IMR-90 (cell line): Measurements from ENCODE around the gene PLXDC2. TPM values are rescaled to one million over a fixed set of nuclear protein-coding genes. Genes with fewer than 3 reads are reported as not detected.

Source experiments
- ATAC-seq: fragments of 200-7000 bp; cut with Tn5 transposase; 2 replicates; pipeline ENCODE4 v1.9.1; 2020; ENCODE audit warnings: low read depth, mild to moderate bottlenecking, moderate library complexity
- BruUV-seq: library from RNA; stranded (reverse); fragments of 400-500 nt; replicated peaks from 2 replicates; lab custom pipeline; 2021; lab: Mats Ljungman, UMichigan
- CTCF ChIA-PET: fragments of 300-600 bp; formaldehyde crosslinking; extraction: SDS; loops from one replicate; lab custom pipeline; 2021; ENCODE audit warnings: antibody characterized with exemption; lab: Yijun Ruan, JAX
- POLR2A ChIA-PET: fragments of 300-600 bp; sonication (Branson Sonifier 250); formaldehyde crosslinking; loops from one replicate; lab custom pipeline; 2022; ENCODE audit warnings: antibody characterized with exemption; ENCODE audit not compliant: unreplicated experiment; lab: Charles Lee
- DNase-seq: peaks from one replicate; pipeline ENCODE4 v3.0.0; 2013
- H2AFZ ChIP-seq: replicated peaks from 2 replicates; pipeline ENCODE3; 2013; ENCODE audit warnings: low read length, mild to moderate bottlenecking; ENCODE audit not compliant: poor library complexity
- H2AK5ac ChIP-seq: 2 replicates; pipeline ENCODE4 v1.6.1; 2013; ENCODE audit warnings: low read depth, low read length, inconsistent platforms
- H2AK9ac ChIP-seq: replicated peaks from 2 replicates; pipeline ENCODE3; 2013; ENCODE audit warnings: mild to moderate bottlenecking, low read depth, low read length, moderate library complexity; ENCODE audit not compliant: poor library complexity
- H2BK120ac ChIP-seq: 2 replicates; pipeline ENCODE4 v1.6.1; 2013; ENCODE audit warnings: low read depth, low read length, inconsistent platforms
- H2BK15ac ChIP-seq: 3 replicates; pipeline ENCODE4 v1.6.1; 2013; ENCODE audit warnings: low read depth, low read length, inconsistent platforms
- H2BK20ac ChIP-seq: 2 replicates; pipeline ENCODE4 v1.6.1; 2013; ENCODE audit warnings: low read depth, mild to moderate bottlenecking, inconsistent platforms, low read length, moderate library complexity
- H2BK5ac ChIP-seq: 2 replicates; pipeline ENCODE4 v1.6.1; 2013; ENCODE audit warnings: mild to moderate bottlenecking, low read depth, low read length, inconsistent platforms; ENCODE audit not compliant: poor library complexity, severe bottlenecking
- H3K14ac ChIP-seq: replicated peaks from 2 replicates; pipeline ENCODE4 v1.6.1; 2013; ENCODE audit warnings: low read depth, low read length, inconsistent platforms
- H3K18ac ChIP-seq: 2 replicates; pipeline ENCODE4 v1.6.1; 2013; ENCODE audit warnings: low read depth, low read length, control low read depth
- H3K23ac ChIP-seq: 2 replicates; pipeline ENCODE4 v1.6.1; 2013; ENCODE audit warnings: low read depth, low read length, inconsistent platforms
- H3K27ac ChIP-seq: 2 replicates; pipeline ENCODE4 v1.5.1; 2013; ENCODE audit warnings: mild to moderate bottlenecking, control low read depth, low read length; ENCODE audit not compliant: insufficient read depth
- H3K27me3 ChIP-seq: 2 replicates; pipeline ENCODE4 v1.6.1; 2013; ENCODE audit warnings: low read length; ENCODE audit not compliant: control insufficient read depth, insufficient read depth
- H3K36me3 ChIP-seq: 2 replicates; pipeline ENCODE4 v1.6.1; 2013; ENCODE audit warnings: low read length, mixed read lengths; ENCODE audit not compliant: control insufficient read depth, insufficient read depth
- H3K4ac ChIP-seq: 2 replicates; pipeline ENCODE4 v1.6.1; 2013; ENCODE audit warnings: low read depth, low read length, inconsistent platforms
- H3K4me1 ChIP-seq: 2 replicates; pipeline ENCODE4 v1.6.1; 2013; ENCODE audit warnings: low read length, mixed read lengths; ENCODE audit not compliant: control insufficient read depth, insufficient read depth
- H3K4me2 ChIP-seq: 2 replicates; pipeline ENCODE4 v1.6.1; 2013; ENCODE audit warnings: low read depth, mild to moderate bottlenecking, control low read depth, low read length, moderate library complexity
- H3K4me3 ChIP-seq: 2 replicates; pipeline ENCODE4 v1.5.1; 2013; ENCODE audit warnings: low read depth, mild to moderate bottlenecking, control low read depth, low read length, moderate library complexity; ENCODE audit not compliant: insufficient read depth
- H3K56ac ChIP-seq: 2 replicates; pipeline ENCODE4 v1.6.1; 2013; ENCODE audit warnings: low read length, inconsistent platforms; ENCODE audit not compliant: insufficient read depth; ENCODE audit errors: extremely low read depth
- H3K79me1 ChIP-seq, 2 experiments: 2 replicates each; pipeline ENCODE4 v1.6.1; 2013; ENCODE audit warnings: low read length in 2 of 2, inconsistent platforms in 1 of 2, low read depth in 1 of 2
- H3K9ac ChIP-seq: 2 replicates; pipeline ENCODE4 v1.6.1; 2013; ENCODE audit warnings: low read depth, low read length, control low read depth
- H3K9me1 ChIP-seq: 2 replicates; pipeline ENCODE4 v1.6.1; 2013; ENCODE audit warnings: low read length, inconsistent platforms; ENCODE audit not compliant: insufficient read depth
- H3K9me3 ChIP-seq: 2 replicates; pipeline ENCODE4 v1.6.1; 2013; ENCODE audit warnings: low read length; ENCODE audit not compliant: control insufficient read depth, insufficient read depth
- H4K20me1 ChIP-seq: 2 replicates; pipeline ENCODE4 v1.6.1; 2013; ENCODE audit warnings: low read length, inconsistent platforms; ENCODE audit not compliant: insufficient read depth
- H4K5ac ChIP-seq: 2 replicates; pipeline ENCODE4 v1.6.1; 2013; ENCODE audit warnings: mild to moderate bottlenecking, low read depth, low read length, control low read depth
- H4K8ac ChIP-seq, 2 experiments: 2 replicates each; pipeline ENCODE4 v1.6.1; 2013; ENCODE audit warnings: low read depth in 2 of 2, low read length in 2 of 2, control low read depth in 1 of 2, inconsistent platforms in 1 of 2
- H4K91ac ChIP-seq: 2 replicates; pipeline ENCODE4 v1.6.1; 2013; ENCODE audit warnings: low read depth, low read length, inconsistent platforms; ENCODE audit not compliant: insufficient read depth
- BHLHE40 ChIP-seq: fragments of 150-350 bp; IDR thresholded peaks from 2 replicates; pipeline ENCODE4 v1.6.1; 2016; ENCODE audit warnings: mild to moderate bottlenecking, low read depth, low read length
- CEBPB ChIP-seq: IDR thresholded peaks from 2 replicates; pipeline ENCODE4 v1.6.1; 2012; ENCODE audit warnings: low read depth, low read length, improper control_type of control experiment
- CHD1 ChIP-seq: IDR thresholded peaks from 2 replicates; pipeline ENCODE4 v1.6.1; 2012; ENCODE audit warnings: low read depth, low read length, improper control_type of control experiment
- CTCF ChIP-seq: conservative IDR thresholded peaks from 2 replicates; pipeline ENCODE4 v1.5.1; 2012; ENCODE audit warnings: mild to moderate bottlenecking, low read depth, low read length, improper control_type of control experiment
- ELK1 ChIP-seq: fragments of 150-350 bp; IDR thresholded peaks from 2 replicates; pipeline ENCODE4 v1.6.1; 2016; ENCODE audit warnings: low read depth, mild to moderate bottlenecking, low read length, moderate library complexity, borderline replicate concordance
- FOS ChIP-seq: fragments of 150-350 bp; IDR thresholded peaks from 2 replicates; pipeline ENCODE4 v1.6.1; 2016; ENCODE audit warnings: low read depth, low read length
- MAFK ChIP-seq: IDR thresholded peaks from 2 replicates; pipeline ENCODE4 v1.6.1; 2012; ENCODE audit warnings: low read depth, low read length, improper control_type of control experiment
- MAZ ChIP-seq: IDR thresholded peaks from 2 replicates; pipeline ENCODE4 v1.6.1; 2012; ENCODE audit warnings: low read depth, mild to moderate bottlenecking, low read length, improper control_type of control experiment, moderate library complexity, borderline replicate concordance
- MXI1 ChIP-seq: IDR thresholded peaks from 2 replicates; pipeline ENCODE4 v1.6.1; 2012; ENCODE audit warnings: low read depth, mild to moderate bottlenecking, low read length, moderate library complexity, borderline replicate concordance
- NFE2L2 ChIP-seq: fragments of 150-350 bp; IDR thresholded peaks from 2 replicates; pipeline ENCODE4 v1.6.1; 2016; ENCODE audit warnings: low read depth, mild to moderate bottlenecking, low read length
- POLR2A ChIP-seq: IDR thresholded peaks from 2 replicates; pipeline ENCODE4 v1.6.1; 2012; ENCODE audit warnings: mild to moderate bottlenecking, low read depth, low read length
- RAD21 ChIP-seq: IDR thresholded peaks from 2 replicates; pipeline ENCODE4 v1.6.1; 2012; ENCODE audit warnings: low read length, improper control_type of control experiment
- RCOR1 ChIP-seq: IDR thresholded peaks from 2 replicates; pipeline ENCODE4 v1.6.1; 2012; ENCODE audit warnings: mild to moderate bottlenecking, low read length, improper control_type of control experiment; ENCODE audit not compliant: insufficient replicate concordance
- RFX5 ChIP-seq: IDR thresholded peaks from 2 replicates; pipeline ENCODE4 v1.8.0; 2012; ENCODE audit warnings: low read depth, mild to moderate bottlenecking, low read length, moderate library complexity
- SMC3 ChIP-seq: fragments of 150-350 bp; IDR thresholded peaks from 2 replicates; pipeline ENCODE4 v1.6.1; 2016; ENCODE audit warnings: low read depth, mild to moderate bottlenecking, antibody characterized with exemption, low read length, moderate library complexity
- WGBS, 2 experiments: methylation state at CpG; one replicate each; pipeline versions ENCODE4 v1.1.5 to v1.1.7; 2013; ENCODE audit warnings: missing lambda C conversion rate in 2 of 2; ENCODE audit not compliant: insufficient read length in 1 of 2; ENCODE audit errors: extremely low coverage in 2 of 2; 5-methylcytosine and 5-hydroxymethylcytosine counted together
- dilution Hi-C: fragments of 300-500 bp; cut with HindIII; formaldehyde crosslinking; loops from one replicate; pipeline ENCODE4 v1.14.3; 2018; ENCODE audit warnings: low sequenced_read_pairs; ENCODE audit not compliant: unreplicated experiment
- in situ Hi-C: fragments of 300-500 bp; cut with MboI; formaldehyde crosslinking; loops from 3 replicates; pipeline ENCODE4 v1.14.3; 2019; ENCODE audit warnings: low sequenced_read_pairs, inconsistent platforms, mixed read lengths
- intact Hi-C: fragments of 100-400 bp; cut with micrococcal nuclease; formaldehyde crosslinking; loops from 2 replicates; pipeline ENCODE4 v1.10.0; 2022
- polyA plus RNA-seq, 3 experiments: library from polyadenylated mRNA; depleted of rRNA; stranded (reverse); fragments of >200 nt; gene quantifications; 2 replicates each; pipeline ENCODE4 v1.2.3, GENCODE V29; 2012; ENCODE audit warnings: low replicate concordance in 1 of 3
- total RNA-seq: library from RNA; depleted of rRNA; stranded (reverse); fragments of >200 nt; gene quantifications from 2 replicates; pipeline ENCODE4 v1.2.3, GENCODE V29; 2012
- TF ChIP-seq, protein P1 (sequence below): fragments of 150-350 bp; IDR thresholded peaks from 2 replicates; pipeline ENCODE4 v1.6.1; 2017; ENCODE audit warnings: mild to moderate bottlenecking, antibody characterized with exemption, low read length, low read depth

Gene PLXDC2
- total and polyA plus RNA-seq, 2 of the 4 experiments (the other 2 are of a cell fraction): 3.2 to 6.1 TPM

- BruUV-seq: no TSS peak
- no peak overlapping the region for H2AFZ ChIP-seq
- 0 out of 2 replicates have a peak, but pooled peaks cover 2% of the 10 kb centered on the region for H3K9me1 ChIP-seq
- no peaks in the 10 kb centered on the region for H3K9me3 ChIP-seq
- no peak overlapping the region for H3K56ac ChIP-seq
- H3K9ac ChIP-seq: no peak overlapping the region
- CTCF ChIA-PET: no interaction called here
- no peak overlapping the region for H2AK5ac ChIP-seq
- WGBS, 2 experiments: 86% methylated on average over 1 of the region's 6 CpGs; no CpG with 5 or more reads in 1 of the 2 experiments
- intact Hi-C loops (no loop called here), in situ Hi-C loops (no loop called here), dilution Hi-C loops (no loop called here)
- H3K14ac ChIP-seq: no peak overlapping the region
- DNase-seq (no peak), ATAC-seq (no peak)
- H2BK15ac ChIP-seq: no peak overlapping the region
- H3K4me3 ChIP-seq: no peak overlapping the region
- H3K27ac ChIP-seq: no peak overlapping the region
- no peaks in the 10 kb centered on the region for H3K27me3 ChIP-seq
- no peaks in the 10 kb centered on the region for H3K4me1 ChIP-seq
- no peak overlapping the region for H2BK20ac ChIP-seq
- H4K5ac ChIP-seq: no peak overlapping the region
- TF ChIP-seq RCOR1: no peak
- TF ChIP-seq ELK1: no peak
- TF ChIP-seq POLR2A: no peak
- TF ChIP-seq FOS: no peak
- no peak for TF ChIP-seq CTCF
- no peak for TF ChIP-seq MAZ
- TF ChIP-seq MAFK: no peak
- TF ChIP-seq MXI1: no peak
- no peak for TF ChIP-seq SMC3
- no peak for TF ChIP-seq RAD21
- TF ChIP-seq, protein P1, sequence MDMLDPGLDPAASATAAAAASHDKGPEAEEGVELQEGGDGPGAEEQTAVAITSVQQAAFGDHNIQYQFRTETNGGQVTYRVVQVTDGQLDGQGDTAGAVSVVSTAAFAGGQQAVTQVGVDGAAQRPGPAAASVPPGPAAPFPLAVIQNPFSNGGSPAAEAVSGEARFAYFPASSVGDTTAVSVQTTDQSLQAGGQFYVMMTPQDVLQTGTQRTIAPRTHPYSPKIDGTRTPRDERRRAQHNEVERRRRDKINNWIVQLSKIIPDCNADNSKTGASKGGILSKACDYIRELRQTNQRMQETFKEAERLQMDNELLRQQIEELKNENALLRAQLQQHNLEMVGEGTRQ: no peak
- TF ChIP-seq CEBPB: no peak
- no peak for TF ChIP-seq CHD1
- no peak for TF ChIP-seq RFX5
- TF ChIP-seq BHLHE40: no peak
- no peak for TF ChIP-seq NFE2L2
- H3K79me1 ChIP-seq: no peaks in the 10 kb centered on the region; a peak in 1 of 4 replicates
- H3K23ac ChIP-seq: no peak overlapping the region
- H2BK5ac ChIP-seq: no peak overlapping the region
- no peak overlapping the region for H3K4ac ChIP-seq
- no peak overlapping the region for H3K4me2 ChIP-seq
- H2BK120ac ChIP-seq: no peak overlapping the region
- no peak overlapping the region for H3K18ac ChIP-seq
- POLR2A ChIA-PET: no interaction called here
- H2AK9ac ChIP-seq: no peak overlapping the region
- H4K8ac ChIP-seq: no peak overlapping the region
- H3K36me3 ChIP-seq: no peaks in the 10 kb centered on the region
- H4K91ac ChIP-seq: no peak overlapping the region
- no peaks in the 10 kb centered on the region for H4K20me1 ChIP-seq
Observed at GRCh38 chr10:19941206-19941880, 125.1 kb downstream of the PLXDC2 start.
